Coronary artery (tissue), 2 donors: Measurements from ENCODE around the gene USB1.

Source experiments
- DNase-seq: peaks from one replicate; pipeline ENCODE4 v3.0.0-alpha.2; 2017; ENCODE audit warnings: low spot score
- H3K27ac ChIP-seq, 2 donors: fragments of 200-600 bp; sonication (generic); one replicate each; pipeline ENCODE4 v1.5.1; 2016 to 2019
- H3K4me3 ChIP-seq: fragments of 200-600 bp; sonication (generic); 2 replicates; pipeline ENCODE4 v1.5.1; 2016; ENCODE audit warnings: mild to moderate bottlenecking, moderate library complexity
- TF ChIP-seq, protein P1 (sequence below): fragments of 200-600 bp; sonication (generic); IDR thresholded peaks from one replicate; pipeline ENCODE4 v1.5.1; 2019; ENCODE audit warnings: antibody characterized with exemption

USB1 gene

DNA sequence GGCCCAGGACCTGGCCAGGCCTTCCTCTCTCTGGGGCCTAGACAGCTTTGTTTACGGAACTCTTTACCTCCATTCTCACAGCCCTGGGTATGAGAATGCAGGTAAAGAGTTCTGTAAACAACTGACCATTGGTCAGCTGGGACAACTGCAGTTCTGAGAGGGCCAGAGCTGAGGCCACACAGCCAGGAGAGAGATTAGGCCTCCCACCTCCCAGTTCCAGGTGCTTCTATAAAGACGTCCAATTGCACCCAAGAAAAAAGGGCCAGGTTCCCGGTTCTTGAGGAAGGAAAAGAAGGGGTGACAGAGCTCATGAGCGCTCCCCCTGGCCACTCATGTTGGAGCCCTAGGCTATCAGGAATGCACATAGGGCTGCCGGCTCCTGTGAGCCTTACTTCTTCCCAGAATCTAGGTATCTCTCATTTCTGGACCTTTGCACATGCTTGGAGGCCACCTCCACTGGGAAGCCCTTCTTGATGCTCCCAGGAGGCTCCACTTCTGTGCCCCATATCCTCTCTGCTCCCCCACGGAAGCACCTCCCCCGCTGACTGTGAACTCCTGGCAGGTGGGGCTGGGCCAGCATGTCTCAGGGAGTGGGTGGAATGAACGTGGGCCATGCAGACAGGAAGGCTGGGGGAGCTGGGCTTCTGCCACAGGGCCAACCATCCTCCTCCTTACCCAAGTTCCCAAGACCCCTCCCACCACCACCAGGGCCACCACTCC is 43.4 kb upstream of the USB1 start:
- Histone ChIP-seq H3K4me3 (no peak overlapping the region), H3K27ac (no peak overlapping the region)
- TF ChIP-seq, protein P1, sequence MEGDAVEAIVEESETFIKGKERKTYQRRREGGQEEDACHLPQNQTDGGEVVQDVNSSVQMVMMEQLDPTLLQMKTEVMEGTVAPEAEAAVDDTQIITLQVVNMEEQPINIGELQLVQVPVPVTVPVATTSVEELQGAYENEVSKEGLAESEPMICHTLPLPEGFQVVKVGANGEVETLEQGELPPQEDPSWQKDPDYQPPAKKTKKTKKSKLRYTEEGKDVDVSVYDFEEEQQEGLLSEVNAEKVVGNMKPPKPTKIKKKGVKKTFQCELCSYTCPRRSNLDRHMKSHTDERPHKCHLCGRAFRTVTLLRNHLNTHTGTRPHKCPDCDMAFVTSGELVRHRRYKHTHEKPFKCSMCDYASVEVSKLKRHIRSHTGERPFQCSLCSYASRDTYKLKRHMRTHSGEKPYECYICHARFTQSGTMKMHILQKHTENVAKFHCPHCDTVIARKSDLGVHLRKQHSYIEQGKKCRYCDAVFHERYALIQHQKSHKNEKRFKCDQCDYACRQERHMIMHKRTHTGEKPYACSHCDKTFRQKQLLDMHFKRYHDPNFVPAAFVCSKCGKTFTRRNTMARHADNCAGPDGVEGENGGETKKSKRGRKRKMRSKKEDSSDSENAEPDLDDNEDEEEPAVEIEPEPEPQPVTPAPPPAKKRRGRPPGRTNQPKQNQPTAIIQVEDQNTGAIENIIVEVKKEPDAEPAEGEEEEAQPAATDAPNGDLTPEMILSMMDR, result no peak
- no peak for DNase-seq

DNA sequence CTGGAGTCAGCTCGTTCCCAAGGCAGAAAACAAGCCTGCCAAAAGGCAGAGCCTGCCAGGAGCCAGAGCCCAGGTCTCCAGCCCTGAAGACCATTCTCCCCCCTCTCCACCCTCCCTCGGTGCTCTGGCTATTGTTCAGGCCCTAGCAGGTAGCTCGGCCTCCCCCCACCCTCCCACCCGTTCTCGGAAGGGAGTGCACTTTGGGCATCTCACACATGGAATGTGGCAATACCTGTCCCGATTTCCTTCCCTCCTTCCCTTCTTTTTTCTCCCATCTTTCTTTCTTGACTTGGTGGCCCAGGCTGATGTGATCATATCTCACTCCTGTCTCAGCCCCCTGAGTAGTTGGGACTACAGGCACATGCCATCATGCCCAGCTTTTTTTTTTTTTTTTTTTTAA is 42.7 kb upstream of the USB1 start:
- no peak for DNase-seq
- TF ChIP-seq, protein P1, result no peak
- Histone ChIP-seq H3K27ac (no peak overlapping the region), H3K4me3 (no peak overlapping the region)

DNA sequence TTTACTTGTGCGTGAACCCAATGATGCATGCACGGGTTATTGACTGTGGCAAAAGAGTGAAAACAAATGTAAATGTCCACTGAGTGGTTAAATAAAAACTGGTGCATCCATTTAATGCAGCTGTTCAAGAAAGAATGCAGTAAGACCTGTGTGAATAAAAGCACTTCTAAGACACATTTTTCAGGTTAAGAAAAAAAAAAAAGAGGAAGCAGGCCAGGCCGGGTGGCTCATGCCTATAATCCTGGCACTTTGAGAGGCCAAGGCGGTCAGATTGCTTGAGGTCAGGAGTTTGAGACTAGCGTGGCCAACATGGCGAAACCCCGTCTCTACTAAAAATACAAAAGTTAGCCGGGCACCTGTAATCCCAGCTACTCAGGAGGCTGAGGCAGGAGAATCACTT is 42.1 kb upstream of the USB1 start:
- TF ChIP-seq, protein P1, result no peak
- H3K27ac ChIP-seq, result no peak overlapping the region
- no peak for DNase-seq
- H3K4me3 ChIP-seq, result no peak overlapping the region

DNA sequence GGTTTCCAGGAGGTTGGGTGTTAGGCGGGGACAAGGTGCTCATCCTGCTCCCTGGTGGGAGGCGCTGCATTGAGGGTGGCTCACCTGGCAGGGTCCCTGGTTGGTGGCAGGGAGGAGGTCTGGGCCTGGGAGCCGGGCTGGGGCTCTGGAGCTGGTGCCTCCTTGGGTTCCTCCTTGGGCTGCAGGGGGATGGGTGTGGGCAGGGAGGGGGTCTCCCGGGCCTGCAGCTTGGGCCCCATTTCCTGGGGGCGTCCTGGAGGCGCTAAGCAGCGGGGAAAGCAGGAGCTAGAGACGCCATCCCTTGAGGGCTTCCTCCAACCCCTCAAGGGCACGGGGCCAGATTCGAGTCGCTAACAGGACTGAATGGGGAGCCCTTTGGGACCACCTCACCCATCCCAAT is 41.4 kb upstream of the USB1 start:
- Histone ChIP-seq H3K4me3 (no peak overlapping the region), H3K27ac (no peak overlapping the region)
- TF ChIP-seq, protein P1, result no peak
- DNase-seq, result no peak

DNA sequence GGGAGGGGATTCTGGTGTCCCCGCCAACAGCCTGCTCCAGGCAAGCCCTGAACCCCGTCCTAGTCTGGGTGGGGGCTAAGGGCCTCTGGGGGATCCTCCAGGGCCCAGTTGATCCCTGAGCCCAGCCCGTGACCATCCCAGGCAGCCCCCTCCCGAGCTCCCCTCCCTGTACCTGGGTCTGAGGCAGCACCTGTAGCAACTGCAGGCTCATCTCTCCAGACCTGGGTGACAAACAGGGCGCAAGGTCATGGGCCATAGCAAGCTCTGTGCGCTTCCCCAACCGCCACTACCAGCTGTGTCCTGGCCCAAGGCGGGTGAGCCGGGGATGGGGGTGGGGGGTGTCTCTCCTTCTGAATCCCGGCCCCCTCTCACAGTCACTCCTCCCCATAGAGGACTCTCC is 40.9 kb upstream of the USB1 start:
- Histone ChIP-seq H3K27ac (no peak overlapping the region), H3K4me3 (no peak overlapping the region)
- no peak for DNase-seq
- TF ChIP-seq, protein P1, result no peak

DNA sequence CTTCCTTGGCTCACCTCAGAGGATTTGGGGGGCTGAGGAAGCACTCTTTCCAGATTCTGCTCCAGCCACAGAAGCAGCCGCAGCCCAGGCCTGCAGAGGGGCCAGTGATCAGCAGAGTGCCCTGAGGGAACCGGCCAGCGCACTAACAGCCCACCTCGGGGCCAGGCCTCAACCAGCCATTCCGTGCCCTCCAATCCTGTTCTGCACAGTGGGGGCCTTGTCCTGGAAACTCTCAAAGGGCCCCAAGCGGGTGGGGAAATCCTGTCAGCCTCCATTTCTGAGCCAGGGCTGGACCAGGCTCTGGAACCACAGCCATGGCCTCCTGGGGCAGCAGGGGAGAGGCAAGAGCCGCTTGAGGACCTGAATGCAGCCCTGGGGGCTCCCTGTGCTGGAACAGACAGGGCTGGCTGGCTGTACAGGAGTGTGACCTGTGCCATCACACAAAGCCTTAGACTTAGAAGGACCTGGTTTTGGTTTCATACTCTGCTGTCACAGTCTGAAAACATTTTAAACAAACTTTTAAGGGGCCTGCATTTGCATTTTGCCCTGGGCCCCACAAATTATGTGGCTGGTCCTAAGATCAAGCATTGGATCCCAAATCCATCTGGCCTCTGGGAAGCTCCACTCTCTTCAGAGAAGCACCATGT is 40.3 kb upstream of the USB1 start:
- TF ChIP-seq, protein P1, result no peak
- no peak overlapping the region for H3K4me3 ChIP-seq
- no peak overlapping the region for H3K27ac ChIP-seq
- DNase-seq, result no peak

DNA sequence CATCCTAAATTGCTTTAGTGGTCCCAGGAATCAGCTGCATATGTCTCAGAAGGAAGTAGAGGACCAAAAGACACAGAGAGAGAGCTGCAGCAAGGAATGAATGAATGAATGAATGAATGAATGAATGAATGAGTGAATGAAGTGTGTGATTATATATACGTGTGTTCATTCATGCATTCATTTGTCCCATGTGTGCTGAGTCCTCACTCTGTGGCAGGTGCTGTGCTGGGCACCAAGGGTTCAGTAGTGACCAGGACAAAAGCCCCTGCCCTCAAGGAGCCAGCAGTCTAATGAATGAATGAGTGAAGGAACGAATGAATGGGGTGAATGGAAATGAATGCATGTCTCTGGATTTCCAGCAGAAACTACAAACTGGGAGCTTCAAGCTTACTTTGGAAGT is 39.7 kb upstream of the USB1 start:
- Histone ChIP-seq H3K4me3 (no peak overlapping the region), H3K27ac (no peak overlapping the region)
- TF ChIP-seq, protein P1, result no peak
- DNase-seq, result no peak
